Peyer's patch (tissue), 4 donors: ENCODE data around the gene DQX1.

Source experiments
- CTCF ChIP-seq, 6 experiments: fragments of 450-650 bp in 4 of 6; fragments of 200-600 bp in 2 of 6; sonication (generic) in 1 of 6; IDR thresholded peaks; one replicate each; pipeline ENCODE4 v1.5.1; 2017 to 2019; ENCODE audit warnings: antibody characterized with exemption in 6 of 6, mild to moderate bottlenecking in 3 of 6, moderate library complexity in 1 of 6
- POLR2A ChIP-seq, 2 donors: fragments of 450-650 bp; IDR thresholded peaks; one replicate each; pipeline ENCODE4 v1.5.1; 2017; ENCODE audit warnings: antibody characterized with exemption in 2 of 2, mild to moderate bottlenecking in 2 of 2, moderate library complexity in 2 of 2

DNA sequence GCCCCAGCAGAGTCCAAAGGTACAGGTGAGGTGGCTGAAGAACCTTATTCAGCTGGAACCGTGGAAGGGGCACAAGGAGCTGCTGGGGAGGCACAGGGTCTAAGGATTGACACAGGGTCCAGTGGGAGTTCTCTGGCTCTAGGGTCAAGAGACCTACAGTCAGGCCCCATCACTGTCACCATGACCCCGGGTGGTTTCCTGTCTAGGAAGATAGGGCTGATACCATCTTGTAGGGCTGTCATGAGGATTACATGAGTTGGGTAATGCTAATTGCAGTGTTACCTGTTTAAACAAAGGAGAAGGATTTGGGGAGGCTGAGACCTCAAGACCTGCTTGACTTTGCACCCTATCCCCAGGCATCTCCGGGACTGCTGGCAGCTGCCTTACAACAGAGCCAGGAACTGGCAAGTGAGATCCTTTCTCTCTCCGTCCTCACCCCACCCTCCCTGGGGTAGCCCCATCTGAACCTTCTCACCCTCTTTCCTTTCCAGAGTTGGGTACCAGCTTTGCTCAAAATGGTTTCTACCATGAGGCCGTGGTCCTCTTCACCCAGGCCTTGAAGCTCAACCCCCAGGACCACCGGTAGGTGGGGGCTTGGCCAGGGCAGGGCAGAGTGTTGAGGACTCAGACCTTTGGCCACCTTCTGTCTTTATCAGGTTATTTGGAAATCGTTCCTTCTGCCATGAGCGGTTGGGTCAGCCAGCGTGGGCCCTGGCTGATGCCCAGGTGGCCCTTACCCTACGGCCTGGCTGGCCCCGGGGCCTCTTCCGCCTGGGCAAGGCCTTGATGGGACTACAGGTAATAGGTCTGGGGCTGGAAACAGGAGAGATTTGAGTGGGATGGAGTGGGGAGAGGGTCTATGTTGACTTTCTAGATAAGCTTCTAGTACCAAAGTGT lies 34.1 kb downstream of the DQX1 start:
- TF ChIP-seq CTCF (IDR thresholded peaks at IDR 0.05) (no peak), POLR2A (IDR thresholded peaks at IDR 0.05) (no peak)
